Measurements from ENCODE around the gene WNT3A.

Gene WNT3A

GRCh38 chr1:227987181-227987580, 19.6 kb upstream of the WNT3A start:
- TF ChIP-seq POLR2AphosphoS5 (IDR thresholded peaks at IDR 0.05; ENCODE audit: low read depth, low read length) (no peak), PAX5 (IDR thresholded peaks at IDR 0.05; ENCODE audit: insufficient read depth, low read length, severe bottlenecking) (no peak), POU2F2 (IDR thresholded peaks at IDR 0.05; ENCODE audit: low read depth, low read length) (no peak), TAF1 (IDR thresholded peaks at IDR 0.05; ENCODE audit: low read depth, low read length) (no peak), POLR2A (IDR thresholded peaks at IDR 0.05; ENCODE audit: low read depth, low read length) (no peak), SPI1 (IDR thresholded peaks at IDR 0.05; ENCODE audit: low read depth, low read length) (no peak)
- DNase-seq (ENCODE audit: insufficient read length, low spot score) = no peak
- FAIRE-seq = no peak

DNA sequence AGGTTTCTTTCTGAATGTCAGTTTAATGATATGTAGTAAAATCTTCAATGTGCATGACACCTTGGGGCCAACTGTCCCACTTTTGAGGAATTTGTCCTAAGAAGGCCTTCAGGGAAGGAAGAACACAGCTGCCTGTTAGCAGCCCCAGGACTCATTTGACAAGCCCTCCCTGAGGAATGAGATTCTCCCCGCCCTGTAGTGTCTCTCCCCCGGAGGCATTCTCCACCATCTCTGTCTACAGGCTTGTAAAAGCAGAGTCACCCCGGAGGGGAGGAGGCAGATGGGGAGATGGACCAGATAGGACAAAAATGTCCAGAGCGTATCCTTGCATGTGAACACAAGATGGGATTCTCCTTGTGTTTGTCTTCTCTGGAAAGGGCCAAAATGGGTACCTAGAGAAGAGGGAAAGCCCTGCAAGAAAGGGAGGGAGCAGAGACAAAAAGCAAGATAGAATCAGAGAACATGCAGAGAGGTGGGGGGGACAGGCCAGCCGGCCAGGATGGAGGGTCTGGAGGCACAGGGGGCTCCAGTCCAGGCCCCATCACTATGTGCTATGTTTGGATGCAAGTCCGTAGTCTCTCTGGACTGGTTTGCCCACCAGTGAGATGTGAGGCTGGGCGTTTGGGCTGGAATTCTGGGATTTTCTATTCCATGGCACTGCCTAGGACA, 12.0 kb upstream of the WNT3A start:
- DNase-seq (ENCODE audit: insufficient read length, low spot score) (no peak), FAIRE-seq (no peak)
- TF ChIP-seq POLR2AphosphoS5 (IDR thresholded peaks at IDR 0.05; ENCODE audit: low read depth, low read length) = no peak
- TF ChIP-seq SPI1 (IDR thresholded peaks at IDR 0.05; ENCODE audit: low read depth, low read length) = no peak
- no peak for TF ChIP-seq TAF1 (IDR thresholded peaks at IDR 0.05; ENCODE audit: low read depth, low read length)
- TF ChIP-seq PAX5 (IDR thresholded peaks at IDR 0.05; ENCODE audit: insufficient read depth, low read length, severe bottlenecking) = no peak
- TF ChIP-seq POU2F2 (IDR thresholded peaks at IDR 0.05; ENCODE audit: low read depth, low read length) = no peak
- no peak for TF ChIP-seq POLR2A (IDR thresholded peaks at IDR 0.05; ENCODE audit: low read depth, low read length)

DNA sequence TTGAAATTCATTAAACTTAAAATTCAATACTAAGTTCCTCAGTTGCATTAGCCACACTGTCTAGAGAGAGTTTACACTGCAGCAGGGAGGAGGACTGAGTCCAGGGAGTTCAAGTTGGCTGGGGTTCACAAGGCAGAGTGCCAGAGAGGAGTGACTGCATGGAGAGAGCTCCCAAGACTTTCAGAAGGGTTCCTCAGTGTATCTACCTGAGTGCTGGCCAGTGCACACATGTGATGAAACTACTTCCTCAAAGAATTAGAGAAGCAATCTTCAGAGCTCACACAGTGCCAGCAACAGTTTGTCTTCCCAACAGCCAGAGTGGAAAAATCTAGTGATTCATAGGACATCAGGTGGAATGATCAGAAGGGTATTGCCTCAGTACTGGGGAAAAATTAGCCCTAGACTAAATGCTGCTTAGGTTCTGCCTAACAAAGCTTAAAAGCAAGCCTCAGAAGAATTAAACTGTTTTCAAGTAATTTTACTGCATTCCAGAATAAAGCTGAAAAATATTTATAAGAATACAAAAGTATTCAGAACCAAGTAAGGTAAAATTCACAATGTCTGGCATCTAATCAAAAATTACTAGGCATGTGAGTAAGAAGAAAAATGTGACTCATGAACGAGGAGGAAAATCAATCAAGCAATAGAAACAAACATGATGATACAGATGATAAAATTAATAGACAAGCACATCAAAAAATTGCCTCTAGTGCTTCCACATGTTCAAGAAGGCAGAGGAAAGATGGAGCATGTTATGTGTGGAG, 10.4 kb upstream of the WNT3A start:
- no peak for DNase-seq (ENCODE audit: insufficient read length, low spot score)
- TF ChIP-seq POU2F2 (IDR thresholded peaks at IDR 0.05; ENCODE audit: low read depth, low read length) = no peak
- TF ChIP-seq POLR2AphosphoS5 (IDR thresholded peaks at IDR 0.05; ENCODE audit: low read depth, low read length) = no peak
- TF ChIP-seq TAF1 (IDR thresholded peaks at IDR 0.05; ENCODE audit: low read depth, low read length) = no peak
- TF ChIP-seq PAX5 (IDR thresholded peaks at IDR 0.05; ENCODE audit: insufficient read depth, low read length, severe bottlenecking) = no peak
- TF ChIP-seq POLR2A (IDR thresholded peaks at IDR 0.05; ENCODE audit: low read depth, low read length) = no peak
- TF ChIP-seq SPI1 (IDR thresholded peaks at IDR 0.05; ENCODE audit: low read depth, low read length) = no peak
- no peak for FAIRE-seq

- no peak for FAIRE-seq
- TF ChIP-seq POLR2AphosphoS5 (IDR thresholded peaks at IDR 0.05; ENCODE audit: low read depth, low read length) (no peak), TAF1 (IDR thresholded peaks at IDR 0.05; ENCODE audit: low read depth, low read length) (no peak), POU2F2 (IDR thresholded peaks at IDR 0.05; ENCODE audit: low read depth, low read length) (no peak)
- no peak for DNase-seq (ENCODE audit: insufficient read length, low spot score)
These were observed 8.3 kb upstream of the WNT3A start for GRCh38 chr1:227998374-227999055.

DNA sequence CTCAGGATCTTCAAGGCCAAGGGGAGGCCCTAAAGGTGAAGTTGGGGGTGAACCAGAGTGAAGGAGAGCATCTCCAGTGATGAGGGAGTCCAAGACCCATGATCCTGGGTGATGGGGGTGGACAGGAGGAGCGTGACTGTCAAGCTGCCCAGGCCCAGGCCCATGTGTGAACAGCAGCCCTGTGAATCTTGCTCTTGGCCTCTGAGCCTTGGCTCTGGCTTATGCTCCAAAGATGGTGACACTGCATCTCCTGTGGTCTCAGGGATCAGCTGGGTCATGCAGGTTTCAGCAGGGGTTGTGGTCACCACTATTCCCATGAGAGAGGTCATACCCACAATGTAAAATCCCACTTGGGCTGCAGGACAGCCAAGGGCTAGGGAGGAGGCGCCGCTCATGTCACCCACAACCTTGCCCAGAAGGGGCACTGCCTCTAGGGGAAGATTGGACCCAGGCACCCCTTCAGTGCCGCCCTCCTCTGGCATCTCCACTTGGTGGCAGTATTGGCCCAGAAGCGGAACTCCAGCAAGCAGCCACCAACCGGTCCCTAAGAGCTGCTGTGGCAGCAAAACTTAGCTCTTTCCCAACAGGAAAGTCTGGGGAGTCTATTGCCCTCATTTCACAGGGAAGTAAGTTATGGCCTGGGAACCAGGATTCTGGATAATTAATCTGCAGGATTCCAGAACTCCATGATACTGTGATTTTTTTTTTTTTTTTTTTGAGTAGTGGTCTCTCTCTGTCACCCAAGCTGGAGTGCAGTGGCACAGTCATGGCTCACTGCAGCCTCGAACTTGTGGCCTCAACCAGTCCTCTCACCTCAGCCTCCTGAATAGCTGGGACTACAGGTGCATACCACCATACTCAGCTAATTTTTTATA, 7.5 kb upstream of the WNT3A start:
- FAIRE-seq (peak; percentile 57), DNase-seq (ENCODE audit: insufficient read length, low spot score) (peak; percentile 71)
- TF ChIP-seq POLR2A (IDR thresholded peaks at IDR 0.05; ENCODE audit: low read depth, low read length) (no peak), PAX5 (IDR thresholded peaks at IDR 0.05; ENCODE audit: insufficient read depth, low read length, severe bottlenecking) (no peak), POU2F2 (IDR thresholded peaks at IDR 0.05; ENCODE audit: low read depth, low read length) (no peak), TAF1 (IDR thresholded peaks at IDR 0.05; ENCODE audit: low read depth, low read length) (no peak), SPI1 (IDR thresholded peaks at IDR 0.05; ENCODE audit: low read depth, low read length) (no peak), POLR2AphosphoS5 (IDR thresholded peaks at IDR 0.05; ENCODE audit: low read depth, low read length) (no peak)

DNA sequence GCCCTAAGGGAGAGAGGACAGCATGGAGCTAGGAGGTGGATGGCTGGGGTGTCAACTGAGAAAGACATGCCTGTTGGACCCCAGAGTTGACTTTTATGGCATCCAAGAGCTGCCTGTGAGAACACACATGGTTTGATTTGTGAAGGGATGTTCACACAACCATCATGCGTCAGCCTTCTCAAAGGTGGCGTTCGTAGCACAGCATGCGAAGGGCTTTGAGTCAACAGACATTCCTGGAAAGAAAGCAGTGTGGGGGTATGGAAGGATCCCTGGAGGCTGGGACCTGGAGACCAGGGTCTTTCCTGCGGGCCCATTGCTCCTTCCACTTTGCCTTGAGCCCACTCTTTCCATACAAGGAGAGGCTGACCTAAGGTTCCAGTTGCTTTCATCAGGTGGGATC, 6.4 kb upstream of the WNT3A start:
- no peak for FAIRE-seq
- no peak for DNase-seq (ENCODE audit: insufficient read length, low spot score)
- TF ChIP-seq PAX5 (IDR thresholded peaks at IDR 0.05; ENCODE audit: insufficient read depth, low read length, severe bottlenecking) (no peak), TAF1 (IDR thresholded peaks at IDR 0.05; ENCODE audit: low read depth, low read length) (no peak), POU2F2 (IDR thresholded peaks at IDR 0.05; ENCODE audit: low read depth, low read length) (no peak), POLR2AphosphoS5 (IDR thresholded peaks at IDR 0.05; ENCODE audit: low read depth, low read length) (no peak), POLR2A (IDR thresholded peaks at IDR 0.05; ENCODE audit: low read depth, low read length) (no peak), SPI1 (IDR thresholded peaks at IDR 0.05; ENCODE audit: low read depth, low read length) (no peak)

- no peak for FAIRE-seq
- TF ChIP-seq POLR2A (IDR thresholded peaks at IDR 0.05; ENCODE audit: low read depth, low read length) (no peak), POU2F2 (IDR thresholded peaks at IDR 0.05; ENCODE audit: low read depth, low read length) (no peak), POLR2AphosphoS5 (IDR thresholded peaks at IDR 0.05; ENCODE audit: low read depth, low read length) (no peak), TAF1 (IDR thresholded peaks at IDR 0.05; ENCODE audit: low read depth, low read length) (no peak)
- DNase-seq (ENCODE audit: insufficient read length, low spot score) = no peak
These were observed 5.8 kb upstream of the WNT3A start for GRCh38 chr1:228000836-228001563.

GRCh38 chr1:228001738-228002535, 4.9 kb upstream of the WNT3A start:
- no peak for DNase-seq (ENCODE audit: insufficient read length, low spot score)
- TF ChIP-seq POLR2A (IDR thresholded peaks at IDR 0.05; ENCODE audit: low read depth, low read length) (no peak), SPI1 (IDR thresholded peaks at IDR 0.05; ENCODE audit: low read depth, low read length) (no peak), POLR2AphosphoS5 (IDR thresholded peaks at IDR 0.05; ENCODE audit: low read depth, low read length) (no peak), POU2F2 (IDR thresholded peaks at IDR 0.05; ENCODE audit: low read depth, low read length) (no peak), TAF1 (IDR thresholded peaks at IDR 0.05; ENCODE audit: low read depth, low read length) (no peak), PAX5 (IDR thresholded peaks at IDR 0.05; ENCODE audit: insufficient read depth, low read length, severe bottlenecking) (no peak)
- FAIRE-seq = no peak

Data from GM12891 (cell line).